ENCODE data around the gene FAXC.

GRCh38 chr6:99397287-99397686, 47.8 kb upstream of the FAXC start:
- TF ChIP-seq POLR2A (IDR thresholded peaks at IDR 0.05; ENCODE audit: low read length) (no peak), GATA1 (IDR thresholded peaks at IDR 0.05; ENCODE audit: low read depth, low read length) (no peak)
